ENCODE results near the gene SPACA1.

Gene SPACA1

DNA sequence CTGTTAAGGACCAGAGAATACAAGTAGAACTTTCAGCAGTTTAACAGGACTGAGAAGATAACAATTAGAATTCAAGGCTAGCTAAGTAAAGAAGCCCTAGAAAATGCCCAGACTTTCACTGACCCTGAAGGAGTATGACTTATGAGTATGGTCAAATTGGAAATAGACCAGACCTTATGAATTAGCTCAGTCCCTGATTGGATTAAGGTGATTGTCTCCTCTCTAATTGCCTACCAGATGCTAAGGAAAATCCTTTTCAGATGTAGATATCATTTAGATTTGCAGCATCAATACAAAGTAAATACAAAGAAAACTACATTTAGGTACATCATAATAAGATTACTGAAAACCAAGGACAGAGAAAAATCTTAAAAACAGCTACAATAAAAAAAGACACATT is 59.6 kb downstream of the SPACA1 start:
- DNase-seq = no peak

DNA sequence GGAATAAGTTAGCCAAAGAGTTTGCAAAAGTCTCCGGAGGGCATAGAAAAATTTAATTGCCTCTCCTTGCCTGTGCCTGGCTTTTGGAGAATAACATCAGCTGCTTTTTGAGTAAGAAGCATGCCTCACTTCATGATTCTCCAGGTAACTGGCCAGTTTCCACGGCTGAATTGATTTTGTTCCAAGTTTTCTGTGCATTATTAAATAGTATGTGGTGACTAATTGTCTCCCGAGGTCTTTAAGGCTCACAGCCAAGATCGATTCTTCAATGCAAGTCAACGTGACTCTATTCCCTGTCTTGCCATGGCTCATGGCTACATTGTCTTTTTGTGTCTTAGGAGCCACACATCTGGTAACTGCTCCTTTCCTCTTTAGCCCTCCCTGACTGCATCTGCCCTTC is 64.3 kb downstream of the SPACA1 start:
- DNase-seq = no peak

DNA sequence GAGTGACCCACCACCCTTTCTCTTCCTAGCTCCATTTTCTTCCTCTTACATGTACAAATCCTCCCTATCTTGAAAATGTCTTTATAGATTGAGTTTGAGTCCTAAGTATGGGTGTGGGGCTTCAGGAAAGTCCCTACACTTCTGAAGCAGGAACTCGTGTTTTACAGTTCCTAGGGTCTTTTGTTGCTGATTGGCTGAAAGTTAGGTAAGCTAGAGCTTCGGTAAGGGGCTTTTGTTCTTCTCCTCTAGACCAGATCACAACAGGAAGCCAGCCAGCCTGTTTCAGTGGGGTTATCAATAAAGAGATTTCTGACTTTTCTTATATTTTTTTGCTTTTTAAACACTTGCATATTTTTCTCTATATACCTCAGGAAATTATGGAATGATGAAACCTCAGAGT is 67.2 kb downstream of the SPACA1 start:
- DNase-seq = no peak

DNA sequence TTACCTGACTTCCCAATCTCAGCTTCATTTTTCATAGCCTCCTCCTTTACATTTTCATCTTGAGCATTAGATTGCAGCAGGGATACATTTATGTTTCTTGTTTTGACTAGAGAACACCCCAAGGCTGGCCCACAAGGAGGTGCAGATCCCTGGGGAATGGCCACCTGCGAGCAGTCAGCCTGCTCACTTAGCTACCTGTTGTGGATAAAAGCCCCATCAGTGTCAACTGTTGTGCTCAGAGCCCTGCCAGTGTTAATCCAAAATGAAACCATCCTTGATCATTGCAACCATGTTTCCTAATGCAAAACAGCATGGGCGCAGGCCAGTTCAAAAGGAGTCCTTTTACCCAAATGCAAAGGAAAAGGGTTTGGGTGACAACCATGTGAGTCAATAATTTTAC is 67.7 kb downstream of the SPACA1 start:
- DNase-seq = no peak

DNA sequence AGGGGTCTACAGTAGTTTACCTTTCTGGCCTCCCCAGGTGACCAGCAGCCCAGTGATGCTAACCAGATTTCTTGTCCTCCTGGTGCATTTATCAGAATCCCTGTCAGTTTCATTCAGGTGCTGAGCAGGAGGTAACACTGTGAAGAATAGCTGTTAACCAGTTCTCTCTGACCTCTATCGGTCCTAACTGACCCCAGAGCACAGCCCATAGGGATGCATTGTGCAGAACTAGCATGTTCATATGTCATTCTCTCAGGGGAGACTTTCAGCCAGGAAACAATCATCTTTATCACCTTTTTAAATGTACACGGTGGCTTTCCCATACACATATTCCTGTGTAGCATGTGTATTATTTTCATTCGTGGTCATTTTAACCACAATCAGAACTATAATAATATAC is 68.6 kb downstream of the SPACA1 start:
- DNase-seq = no peak
